IMR-90 (cell line): ENCODE data around the gene FBN1.

Source experiments
- POLR2A ChIP-seq: IDR thresholded peaks from 2 replicates; pipeline ENCODE4 v1.6.1; 2012; ENCODE audit warnings: mild to moderate bottlenecking, low read depth, low read length
- TF ChIP-seq, protein P1 (sequence below): conservative IDR thresholded peaks from 2 replicates; pipeline ENCODE4 v1.5.1; 2012; ENCODE audit warnings: mild to moderate bottlenecking, low read depth, low read length, improper control_type of control experiment

DNA sequence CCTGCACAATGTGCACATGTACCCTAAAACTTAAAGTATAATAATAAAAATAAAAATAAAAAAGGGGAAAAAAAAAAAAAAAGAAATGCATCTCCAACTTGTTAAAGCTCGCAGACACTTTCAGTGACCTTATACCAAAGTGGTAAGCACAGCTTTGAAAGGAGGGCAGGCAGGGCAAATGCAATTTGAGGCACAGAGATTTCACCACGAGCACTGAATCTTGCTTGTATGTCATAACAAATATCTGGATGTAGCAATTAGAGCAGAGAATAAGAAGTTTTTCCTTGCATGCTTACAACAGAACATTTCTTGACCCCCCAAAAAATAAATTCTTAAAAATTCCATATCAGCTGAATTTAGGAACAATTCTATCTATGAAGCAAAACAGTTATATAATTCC, 66.5 kb downstream of the FBN1 start:
- TF ChIP-seq, protein P1, sequence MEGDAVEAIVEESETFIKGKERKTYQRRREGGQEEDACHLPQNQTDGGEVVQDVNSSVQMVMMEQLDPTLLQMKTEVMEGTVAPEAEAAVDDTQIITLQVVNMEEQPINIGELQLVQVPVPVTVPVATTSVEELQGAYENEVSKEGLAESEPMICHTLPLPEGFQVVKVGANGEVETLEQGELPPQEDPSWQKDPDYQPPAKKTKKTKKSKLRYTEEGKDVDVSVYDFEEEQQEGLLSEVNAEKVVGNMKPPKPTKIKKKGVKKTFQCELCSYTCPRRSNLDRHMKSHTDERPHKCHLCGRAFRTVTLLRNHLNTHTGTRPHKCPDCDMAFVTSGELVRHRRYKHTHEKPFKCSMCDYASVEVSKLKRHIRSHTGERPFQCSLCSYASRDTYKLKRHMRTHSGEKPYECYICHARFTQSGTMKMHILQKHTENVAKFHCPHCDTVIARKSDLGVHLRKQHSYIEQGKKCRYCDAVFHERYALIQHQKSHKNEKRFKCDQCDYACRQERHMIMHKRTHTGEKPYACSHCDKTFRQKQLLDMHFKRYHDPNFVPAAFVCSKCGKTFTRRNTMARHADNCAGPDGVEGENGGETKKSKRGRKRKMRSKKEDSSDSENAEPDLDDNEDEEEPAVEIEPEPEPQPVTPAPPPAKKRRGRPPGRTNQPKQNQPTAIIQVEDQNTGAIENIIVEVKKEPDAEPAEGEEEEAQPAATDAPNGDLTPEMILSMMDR, result no peak
- TF ChIP-seq POLR2A, result no peak
